HL-60 (cell line): ENCODE measurements around the gene LRRC42.

Source experiments
- CTCF ChIP-seq: IDR thresholded peaks from one replicate; pipeline ENCODE4 v1.5.1; 2011; ENCODE audit warnings: low read length, control low read depth, inconsistent platforms; ENCODE audit not compliant: insufficient read depth
- POLR2AphosphoS5 ChIP-seq: IDR thresholded peaks from 2 replicates; pipeline ENCODE4 v1.6.1; 2012; ENCODE audit warnings: low read depth
- REST ChIP-seq: IDR thresholded peaks from 2 replicates; pipeline ENCODE4 v1.6.1; 2012; ENCODE audit warnings: low read depth; ENCODE audit not compliant: insufficient replicate concordance

- TF ChIP-seq CTCF (no peak), POLR2AphosphoS5 (no peak), REST (no peak)
These were observed 67.4 kb downstream of the LRRC42 start for GRCh38 chr1:54013393-54014008.
